ENCODE data around the gene OR5M10. TPM values are rescaled to one million over a fixed set of nuclear protein-coding genes. Genes with fewer than 3 reads are reported as not detected.
"Not testable (repeated sequence)": the region's sequence is repeated elsewhere in the genome, so short reads cannot be mapped to it uniquely, and the experiment has no call there.

Gene OR5M10
- total RNA-seq = not detected in 2 replicates

DNA sequence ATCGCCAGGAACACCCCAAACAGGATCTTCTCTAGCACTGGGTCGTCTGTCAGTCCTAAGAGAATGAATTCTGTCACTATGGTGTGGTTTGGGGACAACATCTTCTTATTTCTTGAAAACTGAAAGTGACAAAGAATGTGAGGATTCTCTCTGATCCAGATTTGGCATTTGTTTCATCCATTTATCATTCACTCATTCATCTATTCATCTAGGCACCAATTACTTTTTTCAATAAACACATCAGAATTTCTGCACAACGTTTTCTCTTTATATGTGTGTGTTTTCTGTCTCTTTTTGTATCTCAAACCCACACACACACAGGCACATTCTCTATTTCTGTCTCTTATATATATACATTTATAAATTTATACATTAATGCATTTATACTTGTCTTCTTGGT lies at the start of gene OR5M10:
TSS of gene OR5M10 (minus strand) at position 101 of the 400 bp plus-strand sequence. CDS start at position 101, 0 bp downstream.
- DNase-seq = no peak
- Mint-ChIP-seq H3K9me3 (no peaks in the 10 kb centered on the region), H3K36me3 (ENCODE audit: low read depth) (no peaks in the 10 kb centered on the region), H3K4me3 (no peak within 1 kb of the TSS), H3K4me1 (no peaks in the 10 kb centered on the region), H3K27me3 (no peaks in the 10 kb centered on the region), H3K27ac (no peak within 1 kb of the TSS)
- intact Hi-C loops (cut with micrococcal nuclease) = no loop called here

DNA sequence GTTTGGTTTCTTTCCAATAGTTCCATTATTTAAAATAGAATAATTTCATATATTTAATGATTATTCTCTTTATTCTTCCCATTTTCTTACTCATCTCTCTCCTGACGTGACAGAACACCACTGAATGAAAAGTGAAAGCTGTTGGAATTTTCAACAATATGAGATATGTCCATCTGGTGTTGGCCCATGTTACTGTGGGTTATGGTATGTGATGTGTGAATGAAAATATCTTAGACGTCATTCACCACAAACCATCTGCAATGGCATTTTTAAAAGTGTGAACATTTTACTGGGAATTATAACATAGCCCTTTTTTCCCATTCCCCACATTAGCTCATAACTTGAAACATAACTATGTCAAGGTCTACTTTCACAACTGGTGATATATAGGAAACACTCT lies 48.4 kb upstream of the OR5M10 start:
- H3K27me3 Mint-ChIP-seq = no peaks in the 10 kb centered on the region
- H3K4me3 Mint-ChIP-seq = no peak overlapping the region
- H3K9me3 Mint-ChIP-seq = no peaks in the 10 kb centered on the region
- intact Hi-C loops (cut with micrococcal nuclease) = no loop called here
- H3K4me1 Mint-ChIP-seq = no peaks in the 10 kb centered on the region
- H3K27ac Mint-ChIP-seq = no peak overlapping the region
- no peak for DNase-seq
- no peaks in the 10 kb centered on the region for H3K36me3 Mint-ChIP-seq (ENCODE audit: low read depth)

DNA sequence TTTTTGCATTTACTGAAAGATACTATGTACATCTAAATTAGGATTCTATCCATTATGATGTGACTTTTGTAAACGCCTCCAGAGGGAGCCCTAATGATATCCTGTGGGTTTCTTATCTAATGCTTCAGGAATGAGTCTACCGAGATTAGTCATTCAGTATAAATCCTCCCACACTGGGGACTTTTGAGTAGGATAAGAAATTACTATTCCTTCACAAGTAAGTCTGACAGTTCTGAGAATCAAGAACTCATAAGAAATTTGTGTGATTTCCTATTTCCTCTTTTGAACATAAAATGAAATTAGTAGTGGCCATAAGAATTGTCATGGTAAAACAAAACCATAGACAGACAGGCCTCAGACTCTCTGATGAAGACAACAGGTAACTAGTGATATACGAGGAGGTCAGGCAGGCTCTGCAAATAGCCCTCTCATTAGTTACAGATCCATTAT lies 47.2 kb upstream of the OR5M10 start:
- no peak for DNase-seq
- Mint-ChIP-seq H3K4me1 (no peaks in the 10 kb centered on the region), H3K27me3 (no peaks in the 10 kb centered on the region), H3K9me3 (no peaks in the 10 kb centered on the region), H3K36me3 (ENCODE audit: low read depth) (no peaks in the 10 kb centered on the region), H3K4me3 (no peak overlapping the region), H3K27ac (no peak overlapping the region)
- intact Hi-C loops (cut with micrococcal nuclease) = no loop called here

DNA sequence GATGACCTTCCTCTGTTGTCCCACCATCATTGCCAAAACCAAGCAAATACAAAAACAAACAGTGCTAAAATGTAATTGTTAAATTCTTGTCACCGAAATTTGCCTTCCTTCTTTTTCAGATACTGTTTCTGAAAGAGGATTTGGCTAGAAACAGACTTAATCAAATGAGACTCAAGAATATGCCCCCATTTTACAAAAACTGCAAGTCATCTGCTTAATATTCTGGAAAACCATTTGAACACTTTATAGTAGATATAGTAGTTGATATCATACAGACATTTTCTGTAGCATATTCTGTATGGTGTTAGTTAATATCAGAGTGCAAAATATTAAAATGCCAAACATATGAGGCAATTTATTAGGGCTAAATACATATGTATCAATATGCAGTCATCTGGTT lies 33.7 kb upstream of the OR5M10 start:
- no peak overlapping the region for H3K27ac Mint-ChIP-seq
- H3K9me3 Mint-ChIP-seq = no peaks in the 10 kb centered on the region
- H3K4me1 Mint-ChIP-seq = no peaks in the 10 kb centered on the region
- DNase-seq = no peak
- no peaks in the 10 kb centered on the region for H3K27me3 Mint-ChIP-seq
- H3K36me3 Mint-ChIP-seq (ENCODE audit: low read depth) = no peaks in the 10 kb centered on the region
- intact Hi-C loops (cut with micrococcal nuclease) = no loop called here
- no peak overlapping the region for H3K4me3 Mint-ChIP-seq

DNA sequence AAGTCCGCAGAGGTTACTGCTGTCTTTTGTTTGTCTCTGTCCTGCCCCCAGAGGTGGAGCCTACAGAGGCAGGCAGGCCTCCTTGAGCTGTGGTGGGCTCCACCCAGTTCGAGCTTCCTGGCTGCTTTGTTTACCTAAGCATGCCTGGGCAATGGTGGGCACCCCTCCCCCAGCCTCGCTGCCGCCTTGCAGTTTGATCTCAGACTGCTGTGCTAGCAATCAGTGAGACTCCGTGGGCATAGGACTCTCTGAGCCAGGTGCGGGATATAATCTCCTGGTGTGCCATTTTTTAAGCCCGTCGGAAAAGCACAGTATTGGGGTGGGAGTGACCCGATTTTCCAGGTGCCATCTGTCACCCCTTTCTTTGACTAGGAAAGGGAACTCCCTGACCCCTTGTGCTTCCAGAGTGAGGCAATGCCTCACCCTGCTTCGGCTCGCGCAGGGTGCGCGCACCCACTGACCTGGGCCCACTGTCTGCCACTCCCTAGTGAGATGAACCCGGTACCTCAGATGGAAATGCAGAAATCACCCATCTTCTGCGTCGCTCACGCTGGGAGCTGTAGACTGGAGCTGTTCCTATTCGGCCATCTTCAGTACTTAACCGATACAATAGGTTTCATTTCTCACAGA lies 14.7 kb upstream of the OR5M10 start:
- H3K4me3 Mint-ChIP-seq; DNase-seq; H3K27ac Mint-ChIP-seq; H3K27me3 Mint-ChIP-seq; H3K36me3 Mint-ChIP-seq (ENCODE audit: low read depth); intact Hi-C loops (cut with micrococcal nuclease); H3K9me3 Mint-ChIP-seq; H3K4me1 Mint-ChIP-seq: not testable (repeated sequence)

DNA sequence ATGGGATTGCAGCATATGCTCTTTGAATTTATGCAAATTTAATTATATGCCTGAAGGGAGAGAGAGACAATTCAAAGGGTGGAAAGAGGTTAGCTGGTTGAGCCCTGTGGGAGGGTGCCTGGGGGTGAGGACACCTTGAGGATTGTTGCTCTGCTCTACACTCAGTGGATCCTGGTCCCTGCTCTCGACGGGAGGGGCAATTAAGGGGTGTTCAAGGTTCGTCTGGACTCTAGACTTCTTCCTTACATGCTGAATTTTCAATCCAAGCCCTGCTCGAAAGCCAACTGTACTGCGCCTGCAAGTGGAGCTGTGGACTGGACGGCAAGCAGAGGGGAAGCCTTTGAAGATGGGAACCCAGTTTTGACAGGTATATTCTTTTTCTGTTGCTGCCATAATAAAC lies 18.9 kb downstream of the OR5M10 start:
- intact Hi-C loops (cut with micrococcal nuclease) = no loop called here
- H3K4me1 Mint-ChIP-seq = no peaks in the 10 kb centered on the region
- no peaks in the 10 kb centered on the region for H3K27me3 Mint-ChIP-seq
- H3K9me3 Mint-ChIP-seq = peaks cover 16% of the 10 kb centered on the region
- no peaks in the 10 kb centered on the region for H3K36me3 Mint-ChIP-seq (ENCODE audit: low read depth)
- H3K27ac Mint-ChIP-seq = no peak overlapping the region
- no peak for DNase-seq
- H3K4me3 Mint-ChIP-seq = no peak overlapping the region

DNA sequence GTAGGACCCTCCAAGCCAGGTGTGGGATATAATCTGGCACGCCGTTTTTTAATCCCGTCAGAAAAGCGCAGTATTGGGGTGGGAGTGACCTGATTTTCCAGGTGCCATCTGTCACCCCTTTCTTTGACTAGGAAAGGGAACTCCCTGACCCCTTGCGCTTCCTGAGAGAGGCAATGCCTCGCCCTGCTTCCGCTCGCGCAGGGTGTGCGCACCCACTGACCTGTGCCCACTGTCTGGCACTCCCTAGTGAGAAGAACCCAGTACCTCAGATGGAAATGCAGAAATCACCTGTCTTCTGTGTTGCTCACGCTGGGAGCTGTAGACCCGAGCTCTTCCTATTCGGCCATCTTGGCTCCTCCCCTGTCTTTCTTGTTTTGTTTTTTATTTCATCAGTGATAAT lies 22.8 kb downstream of the OR5M10 start:
- DNase-seq, H3K9me3 Mint-ChIP-seq, H3K27ac Mint-ChIP-seq: not testable (repeated sequence)

GRCh38 chr11:56545531-56545930 lies 32.0 kb downstream of the OR5M10 start:
- peaks cover 21% of the 10 kb centered on the region for H3K9me3 Mint-ChIP-seq
- no peaks in the 10 kb centered on the region for H3K36me3 Mint-ChIP-seq (ENCODE audit: low read depth)
- no peaks in the 10 kb centered on the region for H3K27me3 Mint-ChIP-seq
- H3K4me3 Mint-ChIP-seq = no peak overlapping the region
- no peak overlapping the region for H3K27ac Mint-ChIP-seq
- intact Hi-C loops (cut with micrococcal nuclease) = no loop called here
- H3K4me1 Mint-ChIP-seq = no peaks in the 10 kb centered on the region
- no peak for DNase-seq

More for the DNA sequence above, 22.8 kb downstream of the OR5M10 start:
- intact Hi-C loops (cut with micrococcal nuclease); H3K27me3 Mint-ChIP-seq; H3K4me1 Mint-ChIP-seq; H3K36me3 Mint-ChIP-seq (ENCODE audit: low read depth); H3K4me3 Mint-ChIP-seq: not testable (repeated sequence)

DNA sequence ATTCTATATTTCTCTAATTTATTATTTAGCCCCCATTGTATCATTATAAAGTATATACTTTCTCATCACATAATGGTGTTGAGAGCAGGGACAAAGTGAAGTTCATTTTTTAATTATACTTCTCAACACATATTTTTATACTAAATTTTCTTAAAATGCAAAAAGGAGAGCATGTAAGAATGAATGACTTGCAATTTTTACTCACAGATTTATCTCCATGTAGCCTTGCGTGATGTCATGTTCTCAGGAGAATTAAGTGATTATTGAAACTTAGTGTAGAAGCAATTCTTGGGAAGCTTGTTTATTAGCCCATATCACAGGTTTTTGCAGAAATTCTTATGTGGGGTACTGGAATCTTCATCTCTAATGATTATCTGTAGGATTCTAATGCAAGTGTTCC lies 33.8 kb downstream of the OR5M10 start:
- Mint-ChIP-seq H3K4me3 (no peak overlapping the region), H3K27ac (no peak overlapping the region), H3K9me3 (peaks cover 21% of the 10 kb centered on the region), H3K36me3 (ENCODE audit: low read depth) (no peaks in the 10 kb centered on the region), H3K4me1 (no peaks in the 10 kb centered on the region), H3K27me3 (no peaks in the 10 kb centered on the region)
- intact Hi-C loops (cut with micrococcal nuclease) = no loop called here
- no peak for DNase-seq

- H3K27ac Mint-ChIP-seq = no peak within 1 kb of the TSS
- intact Hi-C loops (cut with micrococcal nuclease) = no loop called here
- no peaks in the 10 kb centered on the region for H3K27me3 Mint-ChIP-seq
- no peaks in the 10 kb centered on the region for H3K4me1 Mint-ChIP-seq
- no peak for DNase-seq
- no peaks in the 10 kb centered on the region for H3K36me3 Mint-ChIP-seq (ENCODE audit: low read depth)
- H3K9me3 Mint-ChIP-seq = peaks cover 21% of the 10 kb centered on the region
- H3K4me3 Mint-ChIP-seq = no peak within 1 kb of the TSS
These were observed 34.4 kb downstream of the OR5M10 start, which contains the start of gene OR5M11 for GRCh38 chr11:56543157-56543556. OR5M11 (minus strand) TSS chr11:56543257; CDS start chr11:56543257, 0 bp downstream.

DNA sequence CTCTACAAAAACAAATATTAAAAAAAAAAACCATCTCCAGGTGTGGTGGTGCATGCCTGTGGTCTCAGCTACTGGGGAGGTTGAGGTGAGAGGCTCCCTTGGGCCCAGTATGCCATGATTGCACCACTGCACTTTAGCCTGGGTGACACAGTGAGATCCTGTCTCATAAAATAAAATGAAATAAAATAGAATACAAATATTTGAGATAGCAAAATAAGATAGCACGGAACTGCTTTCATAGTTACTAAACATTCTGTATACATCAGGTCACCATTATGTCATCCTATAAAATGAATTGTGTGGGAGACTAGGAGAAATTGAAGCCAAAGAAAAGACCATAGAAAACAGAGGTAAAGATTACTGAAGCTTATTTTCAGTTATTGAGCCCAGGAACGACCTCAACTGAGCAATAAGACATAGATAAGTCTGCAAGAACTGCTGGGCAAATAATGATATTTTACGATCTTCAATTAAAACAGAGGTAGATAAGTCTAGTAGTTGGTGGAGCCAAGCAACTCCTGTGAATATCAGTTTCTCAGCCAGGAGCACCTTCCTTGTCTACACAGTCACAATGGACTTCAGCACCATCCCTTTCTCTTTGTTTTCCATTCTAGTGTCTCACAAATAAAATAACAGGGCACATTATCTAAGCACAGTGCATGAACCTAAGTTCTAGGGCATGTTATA lies 44.3 kb downstream of the OR5M10 start:
- no peak for DNase-seq
- H3K27ac Mint-ChIP-seq = no peak overlapping the region
- no peaks in the 10 kb centered on the region for H3K27me3 Mint-ChIP-seq
- H3K36me3 Mint-ChIP-seq (ENCODE audit: low read depth) = no peaks in the 10 kb centered on the region
- H3K9me3 Mint-ChIP-seq = no peaks in the 10 kb centered on the region
- H3K4me1 Mint-ChIP-seq = no peaks in the 10 kb centered on the region
- H3K4me3 Mint-ChIP-seq = no peak overlapping the region
- intact Hi-C loops (cut with micrococcal nuclease) = no loop called here

DNA sequence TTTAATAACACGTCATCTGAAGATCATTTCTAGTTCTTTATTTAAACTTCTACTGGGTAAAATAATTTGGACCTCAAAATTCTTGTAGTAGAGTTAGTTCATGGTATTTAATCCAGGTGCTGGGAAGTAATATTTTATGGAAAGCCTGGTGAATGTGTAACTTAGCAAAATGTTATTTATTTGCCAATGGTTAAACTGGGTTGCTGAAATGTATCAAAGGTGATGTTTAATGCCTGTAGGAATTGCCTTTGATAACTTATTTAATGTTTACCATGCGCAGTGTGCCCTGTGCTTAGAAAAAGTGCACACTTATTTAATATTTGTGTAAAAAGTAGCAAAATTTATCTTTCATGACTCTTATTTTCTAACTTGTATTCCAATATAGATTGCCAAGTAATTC lies 45.7 kb downstream of the OR5M10 start:
- Mint-ChIP-seq H3K4me1 (no peaks in the 10 kb centered on the region), H3K36me3 (ENCODE audit: low read depth) (no peaks in the 10 kb centered on the region), H3K4me3 (no peak overlapping the region), H3K27ac (no peak overlapping the region), H3K27me3 (no peaks in the 10 kb centered on the region), H3K9me3 (no peaks in the 10 kb centered on the region)
- no peak for DNase-seq
- intact Hi-C loops (cut with micrococcal nuclease) = no loop called here
